PC-3 (cell line): Measurements from ENCODE around the gene C5AR2. TPM values are rescaled to one million over a fixed set of nuclear protein-coding genes. Genes with fewer than 3 reads are reported as not detected.

ENCODE experiments used
- ATAC-seq: fragments of 200-7000 bp; cut with Tn5 transposase; 2 replicates; pipeline ENCODE4 v1.9.1; 2020; ENCODE audit warnings: mild to moderate bottlenecking, moderate library complexity
- BruUV-seq: library from RNA; stranded (reverse); fragments of 400-500 nt; replicated peaks from 2 replicates; lab custom pipeline; 2021; lab: Mats Ljungman, UMichigan
- CTCF ChIA-PET: fragments of 300-600 bp; sonication (Branson Sonifier 250); formaldehyde crosslinking; loops from one replicate; lab custom pipeline; 2022; ENCODE audit warnings: antibody characterized with exemption; lab: Charles Lee
- POLR2A ChIA-PET: fragments of 300-600 bp; sonication (Branson Sonifier 250); formaldehyde crosslinking; loops from one replicate; lab custom pipeline; 2022; ENCODE audit warnings: antibody characterized with exemption; ENCODE audit not compliant: unreplicated experiment; lab: Charles Lee
- DNase-seq: peaks from one replicate; pipeline ENCODE4 v3.0.0-alpha.2; 2015
- H2AFZ ChIP-seq: fragments of 300-600 bp; sonication (generic); 2 replicates; pipeline ENCODE4 v1.6.0; 2016; ENCODE audit warnings: antibody characterized with exemption, low read length
- H3F3A ChIP-seq: fragments of 300-600 bp; sonication (generic); one replicate; pipeline ENCODE4 v1.6.0; 2017; ENCODE audit warnings: antibody characterized with exemption, low read length, control low read depth, mild to moderate bottlenecking; ENCODE audit not compliant: unreplicated experiment
- H3K27ac ChIP-seq: fragments of 300-600 bp; sonication (generic); 2 replicates; pipeline ENCODE4 v1.5.1; 2016; ENCODE audit warnings: mild to moderate bottlenecking, low read length
- H3K27me3 ChIP-seq: fragments of 300-600 bp; sonication (generic); 2 replicates; pipeline ENCODE4 v1.6.1; 2016; ENCODE audit warnings: low read length, mixed read lengths
- H3K36me3 ChIP-seq: fragments of 300-600 bp; sonication (generic); 2 replicates; pipeline ENCODE4 v1.6.1; 2016; ENCODE audit warnings: low read depth, mixed run types, low read length, mixed read lengths
- H3K4me1 ChIP-seq: fragments of 300-600 bp; sonication (generic); 2 replicates; pipeline ENCODE4 v1.5.1; 2016; ENCODE audit warnings: low read length; ENCODE audit not compliant: insufficient read depth
- H3K4me2 ChIP-seq: fragments of 300-600 bp; sonication (generic); 2 replicates; pipeline ENCODE4 v1.6.0; 2016; ENCODE audit warnings: low read length
- H3K4me3 ChIP-seq: fragments of 300-600 bp; sonication (generic); 2 replicates; pipeline ENCODE4 v1.5.1; 2016; ENCODE audit warnings: mild to moderate bottlenecking, low read length, mixed read lengths
- H3K79me2 ChIP-seq: fragments of 300-600 bp; sonication (generic); 2 replicates; pipeline ENCODE4 v1.6.1; 2017; ENCODE audit warnings: low read length, mixed read lengths
- H3K9ac ChIP-seq: fragments of 300-600 bp; sonication (generic); 2 replicates; pipeline ENCODE4 v1.6.0; 2016; ENCODE audit warnings: mild to moderate bottlenecking, low read length
- H3K9me2 ChIP-seq: fragments of 300-600 bp; sonication (generic); replicated peaks from 2 replicates; pipeline ENCODE4 v1.6.1; 2016; ENCODE audit warnings: mixed run types, low read length, mixed read lengths
- H3K9me3 ChIP-seq: fragments of 300-600 bp; sonication (generic); 2 replicates; pipeline ENCODE4 v1.6.1; 2016; ENCODE audit warnings: low read length, mixed read lengths
- H4K20me1 ChIP-seq: fragments of 300-600 bp; sonication (generic); 2 replicates; pipeline ENCODE4 v1.6.1; 2016; ENCODE audit warnings: low read length, mixed read lengths
- CTCF ChIP-seq: fragments of 300-600 bp; sonication (generic); conservative IDR thresholded peaks from 2 replicates; pipeline ENCODE4 v1.5.1; 2017; ENCODE audit warnings: antibody characterized with exemption, low read depth, mild to moderate bottlenecking, low read length
- EZH2 ChIP-seq: fragments of 300-600 bp; sonication (generic); IDR thresholded peaks from one replicate; pipeline ENCODE4 v1.6.1; 2017; ENCODE audit warnings: antibody characterized with exemption, mild to moderate bottlenecking, low read length; ENCODE audit not compliant: unreplicated experiment
- EZH2phosphoT487 ChIP-seq: fragments of 300-600 bp; sonication (generic); IDR thresholded peaks from 2 replicates; pipeline ENCODE4 v1.6.1; 2018; ENCODE audit warnings: mild to moderate bottlenecking, antibody characterized with exemption, low read length, borderline replicate concordance
- intact Hi-C: fragments of 100-400 bp; cut with micrococcal nuclease; formaldehyde crosslinking; loops from 2 replicates; pipeline ENCODE4 v1.9.0; 2023
- total RNA-seq: library from RNA; depleted of rRNA; stranded (reverse); fragments of >200 nt; gene quantifications from 2 replicates; pipeline ENCODE4 v1.2.3, GENCODE V29; 2014

C5AR2 gene
- total RNA-seq, 1 experiment from 2014 or later: not detected

GRCh38 chr19:47302249-47302648 lies 29.7 kb upstream of the C5AR2 start:
- H3K9ac ChIP-seq: no peak overlapping the region
- ChIA-PET POLR2A (no interaction called here), CTCF (no interaction called here)
- no peak overlapping the region for H3K4me3 ChIP-seq
- no peak for DNase-seq
- no peaks in the 10 kb centered on the region for H3K9me3 ChIP-seq
- TF ChIP-seq EZH2phosphoT487: no peak
- no peak for TF ChIP-seq EZH2
- no peak for TF ChIP-seq CTCF
- H3K79me2 ChIP-seq: no peaks in the 10 kb centered on the region
- intact Hi-C loops: no loop called here
- no peaks in the 10 kb centered on the region for H3F3A ChIP-seq
- H3K4me2 ChIP-seq: no peak overlapping the region
- ATAC-seq: no peak
- no peak overlapping the region for H2AFZ ChIP-seq
- no peaks in the 10 kb centered on the region for H3K36me3 ChIP-seq
- no peaks in the 10 kb centered on the region for H3K27me3 ChIP-seq
- no peaks in the 10 kb centered on the region for H4K20me1 ChIP-seq
- no peak overlapping the region for H3K27ac ChIP-seq
- H3K4me1 ChIP-seq: no peaks in the 10 kb centered on the region
- H3K9me2 ChIP-seq: no peaks in the 10 kb centered on the region
- BruUV-seq: no TSS peak

GRCh38 chr19:47303966-47304365 lies 28.0 kb upstream of the C5AR2 start:
- Histone ChIP-seq H3K4me1 (no peaks in the 10 kb centered on the region), H3K36me3 (no peaks in the 10 kb centered on the region), H3K4me3 (no peak overlapping the region), H3K9me3 (no peaks in the 10 kb centered on the region), H3K9me2 (no peaks in the 10 kb centered on the region), H3K4me2 (no peak overlapping the region), H4K20me1 (no peaks in the 10 kb centered on the region), H2AFZ (no peak overlapping the region), H3K27me3 (no peaks in the 10 kb centered on the region), H3K9ac (no peak overlapping the region), H3K79me2 (no peaks in the 10 kb centered on the region), H3K27ac (no peak overlapping the region), H3F3A (no peaks in the 10 kb centered on the region)
- intact Hi-C loops: no loop called here
- BruUV-seq: no TSS peak
- POLR2A ChIA-PET: no interaction called here
- ATAC-seq (no peak), DNase-seq (no peak)
- CTCF ChIA-PET: no interaction called here
- TF ChIP-seq EZH2 (no peak), EZH2phosphoT487 (no peak), CTCF (no peak)

GRCh38 chr19:47305309-47305751 lies 26.6 kb upstream of the C5AR2 start:
- H3K27me3 ChIP-seq: no peaks in the 10 kb centered on the region
- POLR2A ChIA-PET: no interaction called here
- CTCF ChIA-PET: no interaction called here
- H3K4me2 ChIP-seq: peak overlapping the region; percentile 85
- intact Hi-C loops: loop anchor here (5.0 kb wide), 1 partner anchor 42 kb away; the partner anchor contains the start of gene DHX34
- H3K9me2 ChIP-seq: no peaks in the 10 kb centered on the region
- BruUV-seq: no TSS peak
- no peaks in the 10 kb centered on the region for H3K9me3 ChIP-seq
- no peak overlapping the region for H3K27ac ChIP-seq
- TF ChIP-seq EZH2 (no peak), CTCF (peak; percentile 88)
- no peaks in the 10 kb centered on the region for H3K36me3 ChIP-seq
- H2AFZ ChIP-seq: peak overlapping the region; percentile 71
- H3F3A ChIP-seq: no peaks in the 10 kb centered on the region
- H4K20me1 ChIP-seq: no peaks in the 10 kb centered on the region
- H3K9ac ChIP-seq: no peak overlapping the region
- no peaks in the 10 kb centered on the region for H3K79me2 ChIP-seq
- DNase-seq (peak; percentile 72), ATAC-seq (peak; percentile 49)
- no peaks in the 10 kb centered on the region for H3K4me1 ChIP-seq
- H3K4me3 ChIP-seq: peak overlapping the region; percentile 54; the same call in 1 of the 2 replicates
